B cell (primary cell): ENCODE measurements around the gene CEACAM19.

ENCODE experiments used
- EZH2 ChIP-seq: IDR thresholded peaks from 2 replicates; pipeline ENCODE4 v1.6.1; 2012; ENCODE audit warnings: borderline replicate concordance, low read depth, mild to moderate bottlenecking, moderate library complexity, low read length; ENCODE audit not compliant: insufficient read depth, poor library complexity, severe bottlenecking
- TF ChIP-seq, protein P1 (sequence below): fragments of 200-600 bp; IDR thresholded peaks from one replicate; pipeline ENCODE4 v1.8.0; 2022; ENCODE audit warnings: antibody characterized with exemption, mild to moderate bottlenecking

DNA sequence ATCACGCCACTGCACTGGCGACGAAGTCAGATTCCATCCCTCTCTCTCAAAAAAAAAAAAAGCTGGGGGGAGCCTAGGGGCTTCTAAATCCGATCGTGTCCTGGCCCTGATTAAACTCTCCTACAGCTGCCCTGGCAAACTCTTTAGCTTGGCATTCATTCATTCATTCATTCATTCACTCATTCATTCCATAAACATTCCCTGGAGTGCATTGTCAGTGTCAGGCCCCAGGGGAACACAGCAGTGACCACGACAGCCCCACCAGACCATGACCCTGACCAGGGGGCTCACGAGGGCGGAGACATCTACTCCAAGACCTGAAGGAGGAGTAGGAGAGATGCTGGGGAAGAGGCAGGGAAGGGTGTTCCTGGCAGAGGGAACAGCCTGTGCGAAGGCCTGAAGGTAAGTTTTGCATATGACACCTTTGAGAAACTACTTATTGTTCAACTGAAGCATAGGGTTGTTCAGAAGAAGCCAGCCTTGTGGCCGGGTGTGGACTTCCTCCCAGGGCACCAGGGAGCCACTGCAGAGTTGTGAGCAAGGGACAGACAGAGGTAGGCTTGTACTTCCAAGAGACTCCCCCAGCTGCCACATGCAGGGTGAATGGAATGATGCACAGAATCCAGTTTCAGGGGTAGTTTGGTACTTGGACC, 52.1 kb downstream of the CEACAM19 start:
- TF ChIP-seq, protein P1, sequence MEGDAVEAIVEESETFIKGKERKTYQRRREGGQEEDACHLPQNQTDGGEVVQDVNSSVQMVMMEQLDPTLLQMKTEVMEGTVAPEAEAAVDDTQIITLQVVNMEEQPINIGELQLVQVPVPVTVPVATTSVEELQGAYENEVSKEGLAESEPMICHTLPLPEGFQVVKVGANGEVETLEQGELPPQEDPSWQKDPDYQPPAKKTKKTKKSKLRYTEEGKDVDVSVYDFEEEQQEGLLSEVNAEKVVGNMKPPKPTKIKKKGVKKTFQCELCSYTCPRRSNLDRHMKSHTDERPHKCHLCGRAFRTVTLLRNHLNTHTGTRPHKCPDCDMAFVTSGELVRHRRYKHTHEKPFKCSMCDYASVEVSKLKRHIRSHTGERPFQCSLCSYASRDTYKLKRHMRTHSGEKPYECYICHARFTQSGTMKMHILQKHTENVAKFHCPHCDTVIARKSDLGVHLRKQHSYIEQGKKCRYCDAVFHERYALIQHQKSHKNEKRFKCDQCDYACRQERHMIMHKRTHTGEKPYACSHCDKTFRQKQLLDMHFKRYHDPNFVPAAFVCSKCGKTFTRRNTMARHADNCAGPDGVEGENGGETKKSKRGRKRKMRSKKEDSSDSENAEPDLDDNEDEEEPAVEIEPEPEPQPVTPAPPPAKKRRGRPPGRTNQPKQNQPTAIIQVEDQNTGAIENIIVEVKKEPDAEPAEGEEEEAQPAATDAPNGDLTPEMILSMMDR: no peak
- TF ChIP-seq EZH2: no peak
